Effector memory CD8-positive, alpha-beta T cell (primary cell): ENCODE data around the gene ENOX2.

Experiments
- ATAC-seq: fragments of 150-1000 bp; cut with Tn5 transposase; replicated peaks from 2 replicates; pipeline ENCODE4 v1.10.0; 2021; ENCODE audit warnings: mild to moderate bottlenecking, moderate library complexity
- DNase-seq, 3 experiments: peaks; one replicate each; pipeline ENCODE4 v3.0.0; 2021
- H3K27ac Mint-ChIP-seq, 2 donors: one replicate each; pipeline ENCODE4 v1.8.0; 2022; ENCODE audit warnings: mild to moderate bottlenecking in 2 of 2, mixed read lengths in 2 of 2, moderate library complexity in 2 of 2
- H3K27me3 Mint-ChIP-seq, 2 donors: one replicate each; pipeline ENCODE4 v1.8.0; 2022; ENCODE audit warnings: mixed read lengths in 2 of 2
- H3K36me3 Mint-ChIP-seq: one replicate; pipeline ENCODE4 v1.8.0; 2022; ENCODE audit warnings: mild to moderate bottlenecking, moderate library complexity, mixed read lengths; ENCODE audit not compliant: insufficient read depth
- H3K4me1 Mint-ChIP-seq, 2 donors: one replicate each; pipeline ENCODE4 v1.8.0; 2022; ENCODE audit warnings: low read depth in 2 of 2, mixed read lengths in 2 of 2
- H3K4me3 Mint-ChIP-seq, 2 donors: one replicate each; pipeline ENCODE4 v1.8.0; 2022; ENCODE audit warnings: mild to moderate bottlenecking in 2 of 2, mixed read lengths in 2 of 2, moderate library complexity in 2 of 2
- H3K9me3 Mint-ChIP-seq, 2 donors: one replicate each; pipeline ENCODE4 v1.8.0; 2022; ENCODE audit warnings: mixed read lengths in 2 of 2

Gene ENOX2

DNA sequence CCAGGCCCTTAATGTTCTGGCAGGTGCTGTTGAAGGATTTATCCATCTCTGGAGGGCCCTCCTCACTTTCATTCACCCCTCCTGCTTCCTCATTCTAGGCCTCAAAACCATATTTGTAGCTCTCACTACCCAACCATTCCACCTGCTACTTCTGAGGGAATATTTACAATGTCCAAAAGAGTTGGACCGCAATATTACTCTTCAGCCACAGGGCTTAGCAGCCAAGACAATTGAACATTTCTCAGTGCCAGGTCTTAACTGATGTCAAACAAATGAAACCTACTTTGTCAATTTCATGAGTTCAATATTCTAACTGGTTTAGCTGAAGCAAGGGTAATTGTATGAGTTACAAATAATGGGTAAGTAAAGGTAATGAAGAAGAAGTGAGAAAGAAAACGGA lies 113.2 kb downstream of the ENOX2 start:
- H3K4me3 Mint-ChIP-seq = no peak overlapping the region
- ATAC-seq (no peak), DNase-seq (no peak)
- H3K4me1 Mint-ChIP-seq = no peaks in the 10 kb centered on the region
- H3K9me3 Mint-ChIP-seq = no peaks in the 10 kb centered on the region
- H3K27ac Mint-ChIP-seq = peak overlapping the region in 1 of 2 donors; percentile 9
- H3K27me3 Mint-ChIP-seq = no peaks in the 10 kb centered on the region
- H3K36me3 Mint-ChIP-seq = no peaks in the 10 kb centered on the region

DNA sequence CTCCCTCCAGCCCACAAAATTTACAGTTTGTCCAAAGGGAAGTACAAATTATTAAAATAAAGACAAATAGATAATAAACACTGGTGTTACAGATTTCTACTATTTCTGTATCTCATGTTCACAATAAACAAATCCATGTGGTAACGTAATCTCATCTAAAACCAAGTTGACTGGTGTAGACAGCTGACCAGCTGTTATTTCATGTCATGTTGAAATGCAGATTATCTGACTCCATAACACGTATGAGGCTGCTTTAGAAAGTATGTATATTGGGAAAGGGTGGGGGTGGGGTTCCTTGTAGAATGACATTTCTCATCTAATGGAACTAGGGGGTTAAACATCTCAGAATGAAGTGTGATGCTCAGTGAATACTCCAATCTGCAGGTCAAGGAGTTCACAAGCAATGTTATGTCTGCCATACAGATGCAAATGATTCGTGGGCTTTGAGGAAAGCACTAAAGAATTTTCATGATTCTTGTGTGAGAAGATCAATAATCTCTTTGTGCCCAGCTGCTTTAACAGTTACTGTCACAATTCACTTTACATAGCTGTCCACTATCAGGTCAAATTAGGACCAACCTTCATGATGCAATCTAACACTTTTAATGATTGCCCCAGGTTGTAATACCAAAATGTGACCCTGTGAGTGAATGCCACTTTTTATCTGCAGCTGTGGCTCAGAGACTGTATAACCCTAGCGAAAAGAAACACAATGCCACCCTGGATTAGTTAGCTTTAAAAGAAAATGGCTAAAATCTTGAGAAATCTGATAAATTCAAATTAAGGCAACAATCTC lies 114.0 kb downstream of the ENOX2 start:
- no peak overlapping the region for H3K27ac Mint-ChIP-seq
- no peaks in the 10 kb centered on the region for H3K36me3 Mint-ChIP-seq
- no peaks in the 10 kb centered on the region for H3K9me3 Mint-ChIP-seq
- ATAC-seq = no peak
- no peaks in the 10 kb centered on the region for H3K4me1 Mint-ChIP-seq
- no peak overlapping the region for H3K4me3 Mint-ChIP-seq
- H3K27me3 Mint-ChIP-seq = no peaks in the 10 kb centered on the region
- DNase-seq = no peak

DNA sequence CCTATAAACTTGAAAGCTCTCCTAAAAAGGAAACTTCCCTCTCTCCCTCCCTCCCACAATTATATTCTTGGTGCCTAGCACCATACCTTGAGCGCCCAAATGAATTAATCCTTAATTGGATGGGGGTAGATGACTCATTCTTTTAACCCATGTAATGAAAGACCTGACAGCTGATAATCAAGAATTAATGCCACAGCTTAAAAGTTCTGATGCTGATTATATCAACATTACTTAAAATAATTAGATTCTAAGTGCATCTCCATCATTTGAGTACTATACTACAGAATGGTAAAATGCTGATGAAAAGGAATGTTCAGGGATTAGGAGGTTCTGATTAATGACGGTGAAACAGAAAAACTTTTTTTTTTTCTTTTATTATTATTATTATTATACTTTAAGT lies 117.0 kb downstream of the ENOX2 start:
- no peaks in the 10 kb centered on the region for H3K27me3 Mint-ChIP-seq
- H3K4me3 Mint-ChIP-seq = no peak overlapping the region
- DNase-seq (no peak), ATAC-seq (no peak)
- no peaks in the 10 kb centered on the region for H3K36me3 Mint-ChIP-seq
- no peaks in the 10 kb centered on the region for H3K9me3 Mint-ChIP-seq
- H3K27ac Mint-ChIP-seq = no peak overlapping the region
- no peaks in the 10 kb centered on the region for H3K4me1 Mint-ChIP-seq

DNA sequence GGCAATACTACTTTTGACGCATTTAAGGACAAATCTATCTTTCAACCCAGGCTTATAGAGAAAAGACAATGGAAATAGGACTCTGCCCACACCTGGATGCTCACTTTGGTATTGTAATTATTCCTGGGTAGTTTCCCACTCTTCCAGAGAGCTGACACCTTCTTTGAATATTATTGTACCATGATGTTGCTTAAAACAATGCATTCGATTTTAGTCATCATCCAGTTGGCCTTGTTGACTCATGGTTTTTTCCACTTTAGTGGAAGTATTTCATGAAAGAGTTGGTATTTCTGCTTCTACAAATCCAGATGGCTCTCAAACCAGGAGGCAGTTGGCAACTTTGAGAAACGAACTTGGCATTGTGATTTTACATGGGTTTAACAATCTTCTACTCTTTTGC lies 124.2 kb downstream of the ENOX2 start:
- DNase-seq = no peak
- H3K27me3 Mint-ChIP-seq = no peaks in the 10 kb centered on the region
- H3K4me1 Mint-ChIP-seq = no peaks in the 10 kb centered on the region

DNA sequence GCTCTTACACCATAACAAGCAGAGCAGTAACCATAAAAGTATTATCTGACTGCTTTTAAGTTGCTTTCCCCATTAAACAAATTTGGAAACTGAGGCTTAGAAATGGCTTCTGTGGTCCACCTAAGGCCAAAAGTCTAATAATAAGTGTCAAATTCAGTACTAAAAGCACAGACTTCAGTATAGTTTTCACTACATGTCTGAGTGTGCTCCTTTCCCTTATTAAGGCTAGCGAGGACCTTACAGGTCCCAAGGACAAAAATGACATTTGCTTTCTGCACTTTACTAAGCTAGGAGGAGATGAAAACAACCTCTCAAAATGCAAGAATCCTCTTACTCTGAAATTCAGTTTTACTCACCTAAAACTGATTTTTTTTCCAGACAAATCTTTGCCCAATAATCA lies 127.2 kb downstream of the ENOX2 start:
- no peaks in the 10 kb centered on the region for H3K36me3 Mint-ChIP-seq
- H3K27me3 Mint-ChIP-seq = no peaks in the 10 kb centered on the region
- H3K27ac Mint-ChIP-seq = peak overlapping the region in 1 of 2 donors; percentile 65
- DNase-seq (no peak), ATAC-seq (no peak)
- H3K9me3 Mint-ChIP-seq = no peaks in the 10 kb centered on the region
- no peak overlapping the region for H3K4me3 Mint-ChIP-seq
- peaks cover 0 to 4% of the 10 kb centered on the region in 2 donors for H3K4me1 Mint-ChIP-seq

More for the DNA sequence above, 124.2 kb downstream of the ENOX2 start:
- no peak for ATAC-seq
- H3K36me3 Mint-ChIP-seq = no peaks in the 10 kb centered on the region
- H3K9me3 Mint-ChIP-seq = no peaks in the 10 kb centered on the region
- H3K4me3 Mint-ChIP-seq = no peak overlapping the region
- H3K27ac Mint-ChIP-seq = no peak overlapping the region

DNA sequence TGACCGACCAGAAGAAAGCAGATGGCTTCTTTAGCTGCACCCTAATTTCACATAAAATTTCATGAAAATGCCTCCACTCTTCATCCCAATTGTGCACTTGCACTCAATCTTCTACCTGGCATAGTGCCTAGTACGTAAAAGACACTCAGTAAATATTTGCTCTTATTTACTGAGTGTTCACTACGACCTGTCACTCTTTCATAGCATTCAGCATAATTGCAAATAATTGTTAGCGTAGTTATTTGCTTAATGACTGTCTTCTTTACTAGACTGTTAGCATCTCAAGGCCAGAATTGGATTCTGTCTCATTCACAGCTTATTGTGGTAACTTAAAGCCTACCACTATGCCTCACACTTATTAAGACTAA lies 130.2 kb downstream of the ENOX2 start:
- Mint-ChIP-seq H3K4me1 (peaks cover 0 to 4% of the 10 kb centered on the region in 2 donors), H3K36me3 (no peaks in the 10 kb centered on the region), H3K27me3 (no peaks in the 10 kb centered on the region), H3K9me3 (no peaks in the 10 kb centered on the region), H3K27ac (no peak overlapping the region), H3K4me3 (no peak overlapping the region)
- DNase-seq = no peak
- ATAC-seq = no peak

DNA sequence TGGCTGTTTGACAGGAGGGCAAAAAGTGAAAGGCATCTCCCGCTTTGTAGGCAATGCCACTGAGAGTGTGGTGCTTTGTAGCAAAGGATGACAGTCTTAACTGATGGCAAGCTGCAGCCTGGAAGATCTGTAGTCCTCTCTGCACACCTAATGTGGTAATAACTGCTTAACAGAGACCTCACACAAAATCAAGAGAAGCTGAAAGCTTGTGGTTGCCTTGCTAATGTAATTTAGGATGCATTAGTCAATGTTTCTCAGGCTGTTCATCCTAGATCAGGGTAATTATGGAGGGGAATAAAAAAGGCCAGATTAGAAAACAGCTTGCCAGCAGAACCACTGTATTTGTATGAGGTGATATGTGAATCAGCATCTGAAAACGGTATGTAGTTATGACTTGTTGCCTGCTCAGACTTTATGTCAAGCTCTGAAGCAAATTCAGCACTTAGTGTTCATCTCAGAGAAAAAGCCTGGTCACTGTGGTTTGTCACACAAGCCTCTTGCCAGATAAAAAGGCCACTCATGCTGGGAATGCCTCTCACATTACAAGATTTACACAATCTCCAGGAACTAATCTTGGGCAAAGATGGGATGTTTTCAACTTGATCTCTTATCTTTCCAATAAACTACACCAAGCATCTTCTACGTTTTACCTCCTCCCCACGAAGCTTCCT lies 130.8 kb downstream of the ENOX2 start:
- no peak overlapping the region for H3K27ac Mint-ChIP-seq
- DNase-seq (no peak), ATAC-seq (no peak)
- peaks cover 0 to 4% of the 10 kb centered on the region in 2 donors for H3K4me1 Mint-ChIP-seq
- no peaks in the 10 kb centered on the region for H3K36me3 Mint-ChIP-seq
- H3K27me3 Mint-ChIP-seq = no peaks in the 10 kb centered on the region
- no peak overlapping the region for H3K4me3 Mint-ChIP-seq
- no peaks in the 10 kb centered on the region for H3K9me3 Mint-ChIP-seq

DNA sequence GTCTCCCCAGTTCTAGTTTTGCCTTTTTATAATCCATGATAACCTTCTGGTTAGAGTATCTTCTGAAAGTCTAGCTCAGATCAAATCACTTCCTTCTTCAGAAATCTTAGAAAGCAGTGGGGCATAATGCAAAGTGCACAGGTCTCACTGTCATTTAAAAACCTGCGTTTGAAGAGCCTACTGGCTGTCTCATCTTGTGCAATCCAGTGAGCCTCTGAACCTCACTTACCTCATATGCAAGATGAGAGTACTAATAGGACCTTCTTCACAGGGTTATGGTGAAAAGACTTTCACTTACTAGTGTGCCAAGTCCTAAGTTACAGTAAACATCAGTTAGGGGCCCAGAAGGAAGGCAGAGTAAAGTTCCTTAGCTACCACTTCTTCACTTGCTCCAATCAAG lies 131.4 kb downstream of the ENOX2 start:
- Mint-ChIP-seq H3K4me1 (peaks cover 0 to 4% of the 10 kb centered on the region in 2 donors), H3K36me3 (no peaks in the 10 kb centered on the region), H3K27me3 (no peaks in the 10 kb centered on the region), H3K4me3 (no peak overlapping the region), H3K9me3 (no peaks in the 10 kb centered on the region), H3K27ac (no peak overlapping the region)
- no peak for ATAC-seq
- no peak for DNase-seq

DNA sequence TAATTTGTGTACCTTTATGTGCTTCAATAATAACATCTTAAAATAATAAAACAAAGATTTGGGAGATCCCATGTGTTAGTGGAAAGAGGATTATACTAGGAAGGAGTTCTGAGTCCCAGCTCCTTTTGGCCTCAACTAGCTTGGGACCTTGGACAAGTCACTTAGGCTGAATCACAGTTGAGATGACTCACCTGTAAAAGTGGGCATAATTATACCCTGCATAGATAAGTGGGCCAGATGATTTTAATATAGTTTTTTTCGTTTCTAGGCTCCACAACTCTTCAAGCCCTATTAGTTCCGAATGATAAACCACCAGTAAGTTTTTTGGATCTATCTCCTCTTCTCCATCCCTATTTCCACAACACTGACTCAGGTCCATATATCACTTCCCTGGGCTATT lies 131.8 kb downstream of the ENOX2 start:
- Mint-ChIP-seq H3K9me3 (no peaks in the 10 kb centered on the region), H3K36me3 (no peaks in the 10 kb centered on the region), H3K27me3 (no peaks in the 10 kb centered on the region), H3K4me3 (no peak overlapping the region), H3K4me1 (peaks cover 0 to 4% of the 10 kb centered on the region in 2 donors), H3K27ac (no peak overlapping the region)
- ATAC-seq = no peak
- no peak for DNase-seq

DNA sequence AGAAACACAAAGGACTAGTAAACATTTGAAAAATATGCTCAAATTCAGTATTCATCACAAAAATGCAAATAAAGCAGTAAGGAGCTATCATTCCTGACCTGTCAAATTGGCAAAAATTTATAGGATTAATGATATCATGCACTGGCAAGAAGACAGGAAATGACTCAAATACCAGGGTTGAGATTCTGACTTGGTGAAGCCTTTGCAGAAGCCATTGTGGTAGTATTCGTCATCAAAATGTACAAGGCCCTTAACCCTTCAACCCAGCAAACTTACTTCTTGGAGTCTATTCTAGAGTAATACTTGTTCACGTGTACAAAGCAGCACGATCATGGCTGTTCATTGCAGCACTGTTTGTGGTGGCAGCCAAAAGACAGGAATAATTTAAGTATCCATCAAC lies 132.4 kb downstream of the ENOX2 start:
- DNase-seq (no peak), ATAC-seq (no peak)
- no peaks in the 10 kb centered on the region for H3K36me3 Mint-ChIP-seq
- H3K4me1 Mint-ChIP-seq = peaks cover 0 to 4% of the 10 kb centered on the region in 2 donors
- H3K27me3 Mint-ChIP-seq = no peaks in the 10 kb centered on the region
- H3K27ac Mint-ChIP-seq = no peak overlapping the region
- H3K9me3 Mint-ChIP-seq = no peaks in the 10 kb centered on the region
- no peak overlapping the region for H3K4me3 Mint-ChIP-seq

DNA sequence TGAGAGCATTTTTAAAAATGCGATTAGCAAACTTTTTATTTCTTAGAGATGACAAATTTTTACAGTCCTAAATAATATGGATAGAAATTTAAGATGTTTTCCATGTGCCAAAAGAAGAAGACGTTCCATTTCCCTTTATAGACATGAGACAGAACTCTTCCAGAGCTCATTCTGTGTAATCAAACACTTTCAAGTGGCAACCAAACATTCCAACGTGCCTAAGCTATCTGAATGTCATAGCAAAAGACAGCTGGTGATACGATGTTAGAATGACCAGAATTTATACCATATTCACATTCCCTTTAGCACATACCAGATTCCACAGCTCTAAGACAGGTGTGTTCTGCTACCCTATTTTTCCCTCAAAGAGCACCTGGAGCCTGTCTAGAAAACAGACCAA lies 133.2 kb downstream of the ENOX2 start:
- no peaks in the 10 kb centered on the region for H3K9me3 Mint-ChIP-seq
- H3K4me3 Mint-ChIP-seq = no peak overlapping the region
- H3K27ac Mint-ChIP-seq = no peak overlapping the region
- H3K4me1 Mint-ChIP-seq = peaks cover 0 to 4% of the 10 kb centered on the region in 2 donors
- no peaks in the 10 kb centered on the region for H3K27me3 Mint-ChIP-seq
- ATAC-seq (no peak), DNase-seq (no peak)
- no peaks in the 10 kb centered on the region for H3K36me3 Mint-ChIP-seq

DNA sequence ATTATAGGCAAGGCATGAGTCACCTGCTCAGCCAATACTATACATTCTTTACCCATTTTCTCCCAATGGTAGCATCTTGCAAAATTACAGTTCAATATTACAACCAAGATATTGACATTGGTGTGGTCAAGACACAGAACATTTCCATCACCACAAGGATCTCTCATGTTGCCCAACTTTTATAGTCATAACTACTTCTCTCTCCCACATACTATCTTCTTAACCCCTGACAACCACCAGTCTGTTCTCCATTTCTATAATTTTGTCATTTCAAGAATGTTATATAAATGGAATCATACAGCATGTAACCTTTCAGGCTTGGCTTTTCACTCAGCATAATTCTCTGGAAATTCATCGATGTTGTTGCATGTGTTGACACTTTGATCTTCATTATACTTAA lies 144.9 kb downstream of the ENOX2 start:
- Mint-ChIP-seq H3K9me3 (no peaks in the 10 kb centered on the region), H3K4me1 (no peaks in the 10 kb centered on the region), H3K4me3 (no peak overlapping the region), H3K27ac (no peak overlapping the region), H3K36me3 (peaks cover 2% of the 10 kb centered on the region), H3K27me3 (no peaks in the 10 kb centered on the region)
- DNase-seq (no peak), ATAC-seq (no peak)

DNA sequence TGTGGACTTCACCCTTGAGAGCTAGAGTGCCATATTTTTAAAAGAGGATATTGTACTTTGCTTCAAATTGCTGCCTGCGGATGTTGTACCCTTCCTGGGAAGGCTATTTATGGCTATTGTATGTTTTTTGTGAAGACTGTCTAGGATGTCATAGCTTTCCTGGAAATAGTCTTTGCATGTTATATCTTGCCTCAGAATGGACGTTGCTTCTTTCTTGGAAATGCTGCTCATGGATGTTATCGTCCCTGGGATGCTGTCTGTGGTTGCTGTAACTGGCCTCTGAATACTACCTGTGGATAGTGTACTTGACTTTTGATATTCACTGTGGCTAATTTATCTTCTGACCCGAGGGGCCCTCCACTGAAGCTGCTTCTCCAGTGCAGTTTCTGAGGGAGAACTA lies 146.8 kb downstream of the ENOX2 start:
- ATAC-seq = no peak
- Mint-ChIP-seq H3K36me3 (peaks cover 2% of the 10 kb centered on the region), H3K27me3 (no peaks in the 10 kb centered on the region)

DNA sequence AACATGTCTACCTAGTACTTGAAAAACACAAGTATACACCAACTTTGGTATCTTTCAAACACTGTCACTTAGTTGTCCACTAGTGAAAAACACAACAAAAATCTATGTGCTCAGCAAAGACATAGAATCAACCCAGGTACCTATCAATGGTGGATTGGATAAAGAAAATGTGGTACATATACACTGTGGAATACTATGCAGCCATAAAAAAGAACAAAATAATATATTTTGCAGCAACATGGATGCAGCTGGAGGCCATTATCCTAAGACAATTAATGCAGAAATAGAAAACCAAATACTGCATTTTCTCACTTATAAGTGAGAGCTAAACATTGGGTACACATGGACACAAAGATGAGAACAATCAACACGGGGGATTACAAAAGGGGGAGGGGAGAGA lies 148.7 kb downstream of the ENOX2 start:
- DNase-seq (no peak), ATAC-seq (no peak)
- Mint-ChIP-seq H3K36me3 (no peaks in the 10 kb centered on the region), H3K9me3 (no peaks in the 10 kb centered on the region), H3K27me3 (no peaks in the 10 kb centered on the region), H3K27ac (no peak overlapping the region), H3K4me3 (no peak overlapping the region), H3K4me1 (no peaks in the 10 kb centered on the region)

More for the DNA sequence above, 146.8 kb downstream of the ENOX2 start:
- DNase-seq = no peak
- H3K9me3 Mint-ChIP-seq = no peaks in the 10 kb centered on the region
- no peaks in the 10 kb centered on the region for H3K4me1 Mint-ChIP-seq
- no peak overlapping the region for H3K27ac Mint-ChIP-seq
- H3K4me3 Mint-ChIP-seq = no peak overlapping the region
